ENCODE measurements around the gene ILDR2.

DNA sequence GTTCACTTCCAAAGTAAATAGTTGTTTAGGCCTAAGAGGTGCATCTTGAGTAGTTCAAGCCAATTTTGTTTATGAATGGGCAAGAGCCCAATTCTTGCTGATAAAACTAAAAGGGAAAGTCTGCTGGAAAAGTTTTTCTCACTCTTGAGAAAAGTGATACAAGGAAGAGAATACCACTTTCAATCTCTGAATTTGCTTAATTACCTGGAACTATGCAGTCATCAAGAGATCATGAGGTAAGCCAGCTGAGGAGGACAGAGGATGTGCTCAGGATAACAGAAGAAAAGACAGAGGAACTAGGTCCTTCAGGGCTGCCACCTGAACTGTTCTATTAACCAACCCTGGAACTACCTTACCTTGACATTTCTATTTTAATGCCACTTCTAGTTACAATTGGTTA is 42.2 kb downstream of the ILDR2 start:
- no peak for TF ChIP-seq POLR2A (IDR thresholded peaks at IDR 0.05)
- TF ChIP-seq, protein P1, sequence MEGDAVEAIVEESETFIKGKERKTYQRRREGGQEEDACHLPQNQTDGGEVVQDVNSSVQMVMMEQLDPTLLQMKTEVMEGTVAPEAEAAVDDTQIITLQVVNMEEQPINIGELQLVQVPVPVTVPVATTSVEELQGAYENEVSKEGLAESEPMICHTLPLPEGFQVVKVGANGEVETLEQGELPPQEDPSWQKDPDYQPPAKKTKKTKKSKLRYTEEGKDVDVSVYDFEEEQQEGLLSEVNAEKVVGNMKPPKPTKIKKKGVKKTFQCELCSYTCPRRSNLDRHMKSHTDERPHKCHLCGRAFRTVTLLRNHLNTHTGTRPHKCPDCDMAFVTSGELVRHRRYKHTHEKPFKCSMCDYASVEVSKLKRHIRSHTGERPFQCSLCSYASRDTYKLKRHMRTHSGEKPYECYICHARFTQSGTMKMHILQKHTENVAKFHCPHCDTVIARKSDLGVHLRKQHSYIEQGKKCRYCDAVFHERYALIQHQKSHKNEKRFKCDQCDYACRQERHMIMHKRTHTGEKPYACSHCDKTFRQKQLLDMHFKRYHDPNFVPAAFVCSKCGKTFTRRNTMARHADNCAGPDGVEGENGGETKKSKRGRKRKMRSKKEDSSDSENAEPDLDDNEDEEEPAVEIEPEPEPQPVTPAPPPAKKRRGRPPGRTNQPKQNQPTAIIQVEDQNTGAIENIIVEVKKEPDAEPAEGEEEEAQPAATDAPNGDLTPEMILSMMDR (IDR thresholded peaks at IDR 0.05): no peak

Measured in adrenal gland (tissue), 5 donors.